Keratinocyte (primary cell): Measurements from ENCODE around the gene TYW1. TPM values are rescaled to one million over a fixed set of nuclear protein-coding genes. Genes with fewer than 3 reads are reported as not detected.
"Not testable (repeated sequence)": the region's sequence is repeated elsewhere in the genome, so short reads cannot be mapped to it uniquely, and the experiment has no call there.

ENCODE experiments used
- DNase-seq: peaks from one replicate; pipeline ENCODE4 v3.0.0-alpha.2; 2011; ENCODE audit warnings: low read depth, missing footprints, low spot score
- FAIRE-seq: peaks from 2 replicates; lab custom pipeline; 2011; peaks lifted over from hg19 to GRCh38; lab: Jason Lieb, UNC
- H2AFZ ChIP-seq: 2 replicates; pipeline ENCODE4 v1.6.0; 2012; ENCODE audit warnings: low read length, control low read depth, inconsistent platforms; ENCODE audit not compliant: control insufficient read depth
- H3K27ac ChIP-seq: 2 replicates; pipeline ENCODE4 v1.5.1; 2011; ENCODE audit warnings: low read length; ENCODE audit not compliant: control insufficient read depth, insufficient read depth
- H3K27me3 ChIP-seq: 3 replicates; pipeline ENCODE4 v1.6.0; 2011; ENCODE audit warnings: low read length; ENCODE audit not compliant: control insufficient read depth, insufficient read depth; ENCODE audit errors: extremely low read depth
- H3K36me3 ChIP-seq, 2 experiments: 2 replicates in 1 of 2; 3 replicates in 1 of 2; pipeline ENCODE4 v1.5.1; 2011; ENCODE audit warnings: low read length in 2 of 2, mild to moderate bottlenecking in 1 of 2; ENCODE audit not compliant: control insufficient read depth in 2 of 2, insufficient read depth in 2 of 2; ENCODE audit errors: extremely low read depth in 1 of 2
- H3K4me1 ChIP-seq: 3 replicates; pipeline ENCODE4 v1.5.1; 2011; ENCODE audit warnings: low read length; ENCODE audit not compliant: control insufficient read depth, insufficient read depth; ENCODE audit errors: extremely low read depth
- H3K4me2 ChIP-seq: 3 replicates; pipeline ENCODE4 v1.6.0; 2011; ENCODE audit warnings: low read depth, low read length; ENCODE audit not compliant: control insufficient read depth, insufficient read depth; ENCODE audit errors: extremely low read depth
- H3K4me3 ChIP-seq, 3 experiments: fragments of 200-600 bp in 1 of 3; sonication (generic) in 1 of 3; 2 replicates in 2 of 3; 3 replicates in 1 of 3; pipeline ENCODE4 v1.5.1; 2011 to 2016; ENCODE audit warnings: low read length in 3 of 3, mild to moderate bottlenecking in 3 of 3, control low read depth in 2 of 3, inconsistent platforms in 1 of 3, low read depth in 1 of 3, mixed read lengths in 1 of 3, mixed run types in 1 of 3, moderate library complexity in 1 of 3; ENCODE audit not compliant: control insufficient read depth in 2 of 3, insufficient read depth in 2 of 3; ENCODE audit errors: extremely low read depth in 1 of 3
- H3K79me2 ChIP-seq: 2 replicates; pipeline ENCODE4 v1.6.0; 2012; ENCODE audit warnings: low read length; ENCODE audit not compliant: control insufficient read depth, insufficient read depth
- H3K9ac ChIP-seq: 3 replicates; pipeline ENCODE4 v1.6.0; 2011; ENCODE audit warnings: low read length; ENCODE audit not compliant: control insufficient read depth, insufficient read depth; ENCODE audit errors: extremely low read depth
- H3K9me1 ChIP-seq: 3 replicates; pipeline ENCODE4 v1.6.0; 2011; ENCODE audit warnings: low read length; ENCODE audit not compliant: control insufficient read depth, insufficient read depth; ENCODE audit errors: extremely low read depth
- H3K9me3 ChIP-seq: 2 replicates; pipeline ENCODE4 v1.5.1; 2012; ENCODE audit warnings: low read depth, low read length; ENCODE audit not compliant: control insufficient read depth
- H4K20me1 ChIP-seq: 3 replicates; pipeline ENCODE4 v1.6.0; 2011; ENCODE audit warnings: low read length; ENCODE audit not compliant: control insufficient read depth, insufficient read depth; ENCODE audit errors: extremely low read depth
- EZH2 ChIP-seq: IDR thresholded peaks from one replicate; pipeline ENCODE4 v1.6.1; 2012; ENCODE audit warnings: inconsistent platforms, mild to moderate bottlenecking, low read length, moderate library complexity
- dilution Hi-C: fragments of 300-500 bp; cut with MboI; formaldehyde crosslinking; loops from one replicate; pipeline ENCODE4 v1.7.0; 2020; ENCODE audit warnings: low sequenced_read_pairs; ENCODE audit not compliant: extremely low pct_ligation_motif_present
- polyA plus RNA-seq, 5 experiments: library from polyadenylated mRNA; depleted of rRNA in 3 of 5; stranded (reverse) in 3 of 5; stranded (forward) in 1 of 5; unstranded in 1 of 5; fragments of >200 nt; gene quantifications; 1 replicate in 1 of 5; 2 replicates in 3 of 5; 3 replicates in 1 of 5; pipeline versions ENCODE4 v1.2.1 to v1.2.3, GENCODE V29; 2011 to 2012; ENCODE audit warnings: missing spikeins in 2 of 5, low read depth in 1 of 5, low replicate concordance in 1 of 5
- TF ChIP-seq, protein P1 (sequence below), 3 experiments: IDR thresholded peaks in 1 of 3; conservative IDR thresholded peaks in 1 of 3; optimal IDR thresholded peaks in 1 of 3; 2 replicates in 2 of 3; 3 replicates in 1 of 3; pipeline versions ENCODE3 to v1.5.1; 2011; ENCODE audit warnings: low read length in 3 of 3, mild to moderate bottlenecking in 3 of 3, moderate library complexity in 2 of 3, control low read depth in 1 of 3, inconsistent platforms in 1 of 3; ENCODE audit not compliant: insufficient read depth in 2 of 3; ENCODE audit errors: extremely low read depth in 1 of 3

TYW1 gene
- polyA plus RNA-seq, 1 donor (not counting 4 experiments of a cell fraction or from before 2014, with no cell fraction given): 16.4 TPM

DNA sequence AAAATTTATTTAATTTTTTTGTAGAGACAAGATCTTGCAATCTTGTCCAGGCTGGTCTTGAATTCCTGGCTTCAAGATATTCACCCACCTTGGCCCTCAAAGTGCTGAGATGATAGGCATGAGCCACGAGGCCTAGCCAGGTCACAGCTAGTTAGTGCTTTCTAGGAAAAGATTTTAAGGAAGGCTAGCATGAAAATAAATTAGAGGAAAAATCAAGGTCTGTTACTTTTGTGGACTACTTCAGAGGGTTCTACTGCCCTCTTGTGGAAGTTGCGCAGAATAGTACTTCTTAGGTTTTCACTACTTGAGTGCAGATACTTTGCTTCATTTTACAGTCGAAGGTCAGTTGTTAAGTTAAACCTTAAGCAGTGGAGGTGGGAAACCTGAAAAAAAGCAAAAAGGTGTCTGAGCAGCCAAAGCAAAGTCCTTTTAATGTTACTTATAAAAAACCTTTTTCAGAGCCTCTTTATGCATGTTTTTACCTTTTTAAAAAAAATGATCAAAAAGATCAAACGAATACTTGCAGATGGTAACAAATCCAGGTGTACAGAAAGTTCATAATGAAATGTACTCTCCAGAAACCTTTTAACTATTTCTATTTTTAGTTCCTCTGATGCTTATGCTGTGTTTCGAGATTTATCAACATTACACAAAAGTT is 4.1 kb downstream of the TYW1 start:
- dilution Hi-C loops, H4K20me1 ChIP-seq, H3K9me1 ChIP-seq, DNase-seq, H2AFZ ChIP-seq, H3K4me1 ChIP-seq, H3K36me3 ChIP-seq, H3K27ac ChIP-seq, H3K4me2 ChIP-seq, H3K27me3 ChIP-seq, H3K9ac ChIP-seq, H3K4me3 ChIP-seq, H3K79me2 ChIP-seq, H3K9me3 ChIP-seq: not testable (repeated sequence)
- peak; percentile 64 for FAIRE-seq
- TF ChIP-seq, protein P1, sequence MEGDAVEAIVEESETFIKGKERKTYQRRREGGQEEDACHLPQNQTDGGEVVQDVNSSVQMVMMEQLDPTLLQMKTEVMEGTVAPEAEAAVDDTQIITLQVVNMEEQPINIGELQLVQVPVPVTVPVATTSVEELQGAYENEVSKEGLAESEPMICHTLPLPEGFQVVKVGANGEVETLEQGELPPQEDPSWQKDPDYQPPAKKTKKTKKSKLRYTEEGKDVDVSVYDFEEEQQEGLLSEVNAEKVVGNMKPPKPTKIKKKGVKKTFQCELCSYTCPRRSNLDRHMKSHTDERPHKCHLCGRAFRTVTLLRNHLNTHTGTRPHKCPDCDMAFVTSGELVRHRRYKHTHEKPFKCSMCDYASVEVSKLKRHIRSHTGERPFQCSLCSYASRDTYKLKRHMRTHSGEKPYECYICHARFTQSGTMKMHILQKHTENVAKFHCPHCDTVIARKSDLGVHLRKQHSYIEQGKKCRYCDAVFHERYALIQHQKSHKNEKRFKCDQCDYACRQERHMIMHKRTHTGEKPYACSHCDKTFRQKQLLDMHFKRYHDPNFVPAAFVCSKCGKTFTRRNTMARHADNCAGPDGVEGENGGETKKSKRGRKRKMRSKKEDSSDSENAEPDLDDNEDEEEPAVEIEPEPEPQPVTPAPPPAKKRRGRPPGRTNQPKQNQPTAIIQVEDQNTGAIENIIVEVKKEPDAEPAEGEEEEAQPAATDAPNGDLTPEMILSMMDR (optimal IDR thresholded peaks at IDR 0.05 in 1 of 3, IDR thresholded peaks at IDR 0.05 in 1 of 3, conservative IDR thresholded peaks at IDR 0.05 in 1 of 3; ENCODE audit: extremely low read depth in 1 of 3, insufficient read depth in 2 of 3, low read length in 3 of 3): peak in 1 of 3 experiments; percentile 7

DNA sequence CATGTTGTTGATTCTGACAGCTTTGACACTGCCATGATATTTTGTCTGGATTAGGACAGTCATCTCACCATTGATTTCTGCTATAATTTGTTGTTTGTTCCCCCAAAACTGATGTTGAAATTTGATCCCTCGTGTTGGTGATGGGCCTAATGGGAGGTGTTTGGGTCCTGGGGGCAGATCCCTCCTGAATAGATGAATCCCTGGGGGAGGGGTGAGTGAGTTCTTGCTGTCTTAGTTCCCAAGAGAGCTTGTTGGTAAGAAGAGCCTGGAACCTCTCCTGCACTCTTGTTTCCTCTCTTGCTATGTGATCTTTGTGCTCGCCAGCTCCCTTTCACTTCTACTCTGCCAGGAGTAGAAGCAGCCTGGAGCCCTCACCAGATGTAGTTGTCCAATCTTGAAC is 7.5 kb downstream of the TYW1 start:
- H3K9ac ChIP-seq, H3K27ac ChIP-seq, H3K4me2 ChIP-seq, H3K4me1 ChIP-seq, H3K4me3 ChIP-seq, FAIRE-seq, H4K20me1 ChIP-seq, H2AFZ ChIP-seq, dilution Hi-C loops, H3K9me1 ChIP-seq, H3K27me3 ChIP-seq, H3K36me3 ChIP-seq, H3K9me3 ChIP-seq, DNase-seq, H3K79me2 ChIP-seq: not testable (repeated sequence)

DNA sequence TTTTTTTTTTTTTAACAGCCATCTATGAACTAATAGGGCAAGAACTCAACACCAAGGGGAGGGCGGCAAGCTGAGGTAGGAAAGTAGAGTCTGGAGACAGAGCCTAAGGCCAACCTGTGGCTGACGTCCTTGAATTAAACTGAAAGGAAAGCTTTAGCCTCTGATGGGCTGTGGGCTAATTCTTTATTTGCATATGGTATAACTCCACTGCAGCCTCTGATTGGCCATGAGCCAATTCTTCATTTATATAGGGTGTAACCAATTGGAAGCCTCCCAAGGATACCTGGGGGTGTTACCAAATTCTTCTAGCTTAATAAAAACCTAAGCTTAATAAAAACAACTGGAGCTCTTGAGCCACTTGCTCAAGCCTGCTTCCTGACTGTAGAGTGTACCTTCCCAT is 10.3 kb downstream of the TYW1 start:
- TF ChIP-seq EZH2: no peak
- TF ChIP-seq, protein P1 (optimal IDR thresholded peaks at IDR 0.05 in 1 of 3, IDR thresholded peaks at IDR 0.05 in 1 of 3, conservative IDR thresholded peaks at IDR 0.05 in 1 of 3; ENCODE audit: extremely low read depth in 1 of 3, insufficient read depth in 2 of 3, low read length in 3 of 3): no peak
- DNase-seq (no peak), FAIRE-seq (no peak)
- Histone ChIP-seq H3K4me1 (no peaks in the 10 kb centered on the region), H3K27me3 (no peaks in the 10 kb centered on the region), H3K9me3 (no peaks in the 10 kb centered on the region), H3K79me2 (no peaks in the 10 kb centered on the region), H3K9me1 (no peaks in the 10 kb centered on the region), H3K4me3 (no peak overlapping the region), H4K20me1 (no peaks in the 10 kb centered on the region), H3K36me3 (no peaks in the 10 kb centered on the region), H2AFZ (no peak overlapping the region), H3K9ac (no peak overlapping the region), H3K4me2 (no peak overlapping the region), H3K27ac (no peak overlapping the region)
- dilution Hi-C loops: no loop called here
